Duodenal mucosa (tissue), 2 donors: ENCODE data around the gene ALOX15B.

Source experiments
- H3K27ac ChIP-seq: one replicate; pipeline ENCODE4 v1.7.0; 2013; ENCODE audit warnings: low read depth, low read length
- H3K27me3 ChIP-seq, 2 donors: one replicate each; pipeline ENCODE4 v1.7.0; 2013; ENCODE audit warnings: low read length in 2 of 2, control low read depth in 1 of 2; ENCODE audit not compliant: insufficient read depth in 2 of 2, control insufficient read depth in 1 of 2
- H3K36me3 ChIP-seq, 2 donors: one replicate each; pipeline ENCODE4 v1.7.0; 2013; ENCODE audit warnings: low read length in 2 of 2, control low read depth in 1 of 2; ENCODE audit not compliant: insufficient read depth in 2 of 2, control insufficient read depth in 1 of 2
- H3K4me1 ChIP-seq, 2 donors: one replicate each; pipeline ENCODE4 v1.7.0; 2013; ENCODE audit warnings: low read length in 2 of 2, control low read depth in 1 of 2; ENCODE audit not compliant: insufficient read depth in 2 of 2, control insufficient read depth in 1 of 2
- H3K4me3 ChIP-seq, 2 donors: one replicate each; pipeline ENCODE4 v1.7.0; 2013; ENCODE audit warnings: low read length in 2 of 2, low read depth in 1 of 2
- H3K9ac ChIP-seq, 2 donors: one replicate each; pipeline ENCODE4 v1.7.0; 2013; ENCODE audit warnings: low read length in 2 of 2, low read depth in 1 of 2
- H3K9me3 ChIP-seq, 2 donors: one replicate each; pipeline ENCODE4 v1.7.0; 2013; ENCODE audit warnings: low read length in 2 of 2, control low read depth in 1 of 2; ENCODE audit not compliant: control insufficient read depth in 1 of 2

The ALOX15B gene

DNA sequence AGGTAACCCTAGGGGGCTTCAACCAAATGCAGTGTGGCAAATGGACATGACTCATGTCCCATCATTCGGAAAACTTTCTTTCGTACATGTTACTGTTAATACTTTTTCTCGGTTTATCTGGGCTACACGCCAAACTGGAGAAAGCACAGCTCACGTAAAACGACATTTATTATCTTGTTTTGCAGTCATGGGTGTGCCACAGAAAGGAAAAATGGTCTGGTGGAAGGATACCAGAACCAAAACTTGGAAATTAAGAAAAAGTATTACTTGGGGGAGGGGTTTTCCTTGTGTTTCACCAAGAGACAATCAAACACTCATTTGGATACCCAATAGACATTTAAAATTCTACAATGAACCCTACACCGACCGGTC is 23.6 kb downstream of the ALOX15B start:
- Histone ChIP-seq H3K36me3 (no peaks in the 10 kb centered on the region), H3K27ac (no peak overlapping the region), H3K9ac (no peak overlapping the region), H3K4me3 (no peak overlapping the region), H3K9me3 (no peaks in the 10 kb centered on the region), H3K4me1 (peaks cover under 1 to 2% of the 10 kb centered on the region in 2 donors), H3K27me3 (peaks cover 31 to 34% of the 10 kb centered on the region in 2 donors)

DNA sequence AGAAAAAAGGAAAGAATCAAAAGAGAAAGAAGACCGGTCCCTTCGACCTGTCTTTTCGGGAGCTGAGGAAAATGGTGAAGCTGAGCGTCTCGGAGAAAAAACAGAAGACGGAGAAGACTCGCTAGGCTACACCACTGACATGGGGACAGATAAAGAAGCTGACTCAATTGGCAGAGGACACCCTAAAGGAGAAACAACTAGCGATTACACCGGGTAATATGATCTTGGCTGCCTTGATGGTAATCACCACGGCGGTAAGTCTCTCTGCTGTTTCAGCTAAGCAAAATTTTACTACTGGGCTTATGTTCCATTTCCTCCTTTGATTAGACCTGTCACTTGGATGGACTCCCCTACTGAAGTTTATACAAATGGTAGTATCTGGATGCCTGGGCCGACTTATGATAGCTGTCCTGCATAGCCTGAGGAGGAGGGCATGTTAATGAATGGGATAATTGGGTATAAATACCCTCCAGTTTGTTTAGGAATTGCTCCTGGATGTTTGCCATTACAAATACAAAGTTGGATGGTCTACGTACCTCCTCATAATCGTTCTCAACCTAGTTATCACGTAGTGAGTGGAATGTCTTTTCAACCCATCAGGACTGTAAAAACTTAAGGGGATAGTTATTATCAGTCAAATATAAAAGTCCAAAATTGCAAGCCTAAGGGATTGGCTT is 24.1 kb downstream of the ALOX15B start:
- Histone ChIP-seq H3K36me3 (no peaks in the 10 kb centered on the region), H3K4me3 (no peak overlapping the region), H3K27ac (no peak overlapping the region), H3K27me3 (peaks cover 29 to 34% of the 10 kb centered on the region in 2 donors), H3K4me1 (no peaks in the 10 kb centered on the region), H3K9ac (no peak overlapping the region), H3K9me3 (no peaks in the 10 kb centered on the region)

DNA sequence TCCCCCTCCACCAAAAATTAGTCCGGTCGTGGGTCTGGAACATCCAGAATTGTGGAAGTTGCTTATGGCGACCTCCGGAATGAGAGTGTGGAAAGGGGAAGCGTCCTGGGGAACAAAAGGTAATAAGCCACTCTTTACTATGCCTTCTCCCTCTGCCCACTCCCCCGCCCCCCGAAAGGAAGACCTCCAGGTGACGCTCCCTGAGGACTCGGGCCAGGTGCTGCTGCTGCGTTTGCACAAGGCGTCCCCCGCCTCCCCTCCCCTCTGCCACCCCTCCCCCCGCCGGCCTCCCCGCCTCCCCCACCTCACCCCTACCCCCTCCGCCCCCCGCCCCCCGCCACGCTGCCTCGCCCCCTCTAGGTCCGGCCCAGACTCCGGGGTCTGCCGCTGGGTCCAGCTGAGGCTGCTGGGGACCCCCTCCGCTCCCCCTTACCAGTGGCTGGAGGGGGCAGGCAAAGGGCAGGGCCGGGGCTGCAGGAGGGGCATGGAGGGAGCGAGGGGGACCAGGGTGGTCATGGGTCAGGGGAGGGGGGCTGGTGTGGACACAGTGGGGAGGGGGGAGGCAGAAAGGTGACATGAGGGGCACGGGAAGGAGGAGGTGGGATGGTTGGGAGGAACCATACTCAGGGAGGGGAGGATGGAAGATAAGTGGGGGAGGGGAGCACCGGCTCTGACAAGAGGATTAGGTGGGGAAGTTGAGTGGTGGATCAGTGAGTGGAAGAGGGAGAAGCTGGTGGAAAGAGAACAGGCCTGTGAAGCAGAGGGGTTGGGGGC is 25.1 kb downstream of the ALOX15B start:
- H3K9ac ChIP-seq = no peak overlapping the region
- no peak overlapping the region for H3K27ac ChIP-seq
- H3K9me3 ChIP-seq = no peaks in the 10 kb centered on the region
- H3K27me3 ChIP-seq = peaks cover 25 to 32% of the 10 kb centered on the region in 2 donors
- no peak overlapping the region for H3K4me3 ChIP-seq
- peaks cover 8% of the 10 kb centered on the region in 2 donors for H3K4me1 ChIP-seq
- H3K36me3 ChIP-seq = no peaks in the 10 kb centered on the region

DNA sequence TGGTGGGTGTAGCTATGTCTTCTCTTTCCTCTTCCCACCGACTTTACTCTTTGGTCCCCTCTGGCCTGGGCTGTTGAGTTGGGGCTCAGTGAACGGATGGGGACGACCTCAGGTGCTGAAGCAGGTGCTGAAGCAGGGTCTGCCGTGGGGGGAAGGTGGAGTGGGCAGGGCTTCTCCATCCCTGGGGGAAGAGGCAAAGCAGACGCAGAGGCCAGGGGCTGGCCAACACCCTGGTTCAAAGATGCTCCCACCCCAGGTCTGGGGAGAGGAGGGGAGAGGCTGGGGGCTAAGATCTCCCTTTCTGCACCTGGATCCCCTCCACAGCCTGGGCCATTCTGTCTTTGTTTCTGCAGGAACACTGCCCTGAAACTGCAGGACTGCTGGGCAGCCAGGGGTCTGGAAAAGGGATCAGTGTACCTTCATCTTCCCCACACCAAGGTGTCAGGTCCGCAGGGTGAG is 25.7 kb downstream of the ALOX15B start:
- Histone ChIP-seq H3K4me1 (peaks cover 14 to 15% of the 10 kb centered on the region in 2 donors), H3K27ac (no peak overlapping the region), H3K9me3 (no peaks in the 10 kb centered on the region), H3K36me3 (no peaks in the 10 kb centered on the region), H3K4me3 (no peak overlapping the region), H3K27me3 (peaks cover 20 to 25% of the 10 kb centered on the region in 2 donors), H3K9ac (no peak overlapping the region)

DNA sequence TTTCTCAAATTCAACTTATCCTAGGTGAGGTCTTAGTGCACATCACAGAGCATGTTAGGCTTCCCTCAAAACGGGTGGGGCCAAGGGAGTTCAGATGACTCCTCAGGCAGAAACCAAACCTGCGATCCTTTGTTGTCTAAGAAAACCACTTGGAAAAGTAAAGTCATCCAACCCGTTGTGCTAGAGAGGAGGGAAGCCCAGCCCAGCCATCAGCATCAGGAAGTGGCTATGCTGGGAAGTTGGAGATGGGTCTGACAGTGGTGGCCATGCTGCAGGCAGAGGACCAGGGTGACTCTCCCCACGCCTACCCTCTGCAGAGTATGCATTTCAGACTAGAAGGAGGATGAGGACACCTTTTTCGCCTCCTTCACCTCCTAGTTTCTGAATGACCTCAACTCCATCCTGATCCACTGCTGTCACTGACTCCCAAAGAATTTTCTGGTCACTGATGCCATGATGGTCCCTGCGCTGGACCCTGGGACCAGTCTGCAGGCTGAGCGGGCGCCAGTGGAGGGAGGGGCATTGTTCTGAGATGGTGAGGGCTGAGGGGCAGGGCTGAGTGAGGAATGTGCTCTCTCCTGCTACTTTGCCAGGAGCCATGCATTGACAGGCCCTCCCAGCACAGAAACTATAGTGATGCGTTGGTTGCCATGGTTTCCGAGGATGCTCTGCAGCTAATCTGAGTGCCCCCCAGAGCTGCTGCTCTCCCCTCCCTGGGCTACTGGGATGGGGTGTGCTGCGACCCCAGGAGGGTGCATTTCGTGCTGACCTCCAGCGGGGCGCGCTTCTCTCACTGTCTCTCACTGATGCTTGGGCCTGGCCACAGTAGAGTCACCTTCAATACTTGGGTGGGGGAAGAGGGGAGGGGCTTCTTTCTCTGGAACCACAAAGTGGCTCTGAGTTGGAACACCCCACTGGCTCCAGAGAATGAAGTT is 28.2 kb downstream of the ALOX15B start:
- Histone ChIP-seq H3K27me3 (peaks cover 23 to 28% of the 10 kb centered on the region in 2 donors), H3K36me3 (no peaks in the 10 kb centered on the region), H3K9me3 (no peaks in the 10 kb centered on the region), H3K9ac (no peak overlapping the region), H3K4me3 (no peak overlapping the region), H3K27ac (no peak overlapping the region), H3K4me1 (peaks cover 16 to 17% of the 10 kb centered on the region in 2 donors)

DNA sequence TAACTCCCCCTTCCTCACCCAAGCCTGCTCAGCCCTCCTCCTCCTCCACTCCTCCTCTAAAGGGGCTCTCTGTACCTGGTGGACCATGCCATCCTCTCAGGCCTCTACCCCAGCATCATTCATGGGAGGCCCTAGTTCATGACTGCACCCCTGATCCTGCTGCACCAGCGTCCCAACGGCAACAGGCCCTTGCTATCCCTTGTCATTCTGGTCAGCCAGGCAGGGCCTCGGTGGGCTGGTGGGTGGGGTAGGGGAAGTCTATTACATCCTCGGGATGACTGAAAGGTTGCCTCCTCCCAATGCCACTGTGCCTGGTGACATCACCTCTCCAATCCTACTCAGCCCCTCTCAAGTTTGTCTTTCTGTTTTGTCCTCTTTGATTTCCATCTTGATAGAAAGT is 28.9 kb downstream of the ALOX15B start:
- H3K4me3 ChIP-seq = no peak overlapping the region

DNA sequence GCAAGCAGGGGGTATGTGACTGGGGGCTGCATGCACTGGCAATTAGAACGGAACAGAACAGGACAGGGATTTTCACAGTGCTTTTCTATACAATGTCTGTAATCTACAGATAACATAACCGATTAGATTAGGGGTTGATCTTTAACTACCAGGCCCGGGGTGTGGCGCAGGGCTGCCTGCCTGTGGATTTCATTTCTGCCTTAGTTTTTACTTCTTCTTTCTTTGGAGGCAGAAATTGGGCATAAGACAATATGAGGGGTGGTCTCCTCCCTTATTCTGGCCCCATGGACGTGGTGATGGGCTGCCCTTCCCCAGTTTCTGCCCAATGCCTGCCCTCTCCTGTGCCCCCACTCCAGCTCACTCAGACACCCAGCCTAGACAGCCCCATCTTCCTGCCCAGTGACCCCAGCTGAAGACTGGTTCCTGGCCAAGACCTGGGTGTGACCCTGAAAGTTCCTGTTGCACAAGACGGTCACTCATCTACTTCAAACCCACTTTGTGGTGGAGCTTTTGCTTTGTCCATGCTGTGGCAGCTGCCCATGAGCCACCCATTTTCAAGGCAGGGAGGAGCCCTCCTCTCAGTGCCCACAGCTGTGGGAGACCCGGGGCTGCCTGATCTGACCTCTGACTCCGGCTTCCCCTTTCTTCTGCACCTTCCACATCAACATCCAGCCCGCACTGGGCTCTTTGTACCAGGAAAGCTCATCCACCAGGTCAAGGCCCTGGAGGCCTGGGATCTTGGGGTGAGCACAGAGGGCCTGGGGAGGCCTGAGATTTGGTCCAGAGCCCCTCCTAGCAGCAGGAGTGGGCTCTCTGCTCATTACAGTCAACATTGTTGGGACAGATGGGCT is 30.1 kb downstream of the ALOX15B start:
- Histone ChIP-seq H3K9ac (no peak overlapping the region), H3K36me3 (no peaks in the 10 kb centered on the region), H3K27ac (no peak overlapping the region), H3K4me3 (peak overlapping the region in 1 of 2 donors; percentile 32), H3K9me3 (no peaks in the 10 kb centered on the region), H3K4me1 (peaks cover 24 to 32% of the 10 kb centered on the region in 2 donors), H3K27me3 (peaks cover 30 to 40% of the 10 kb centered on the region in 2 donors)

More for the DNA sequence above, 28.9 kb downstream of the ALOX15B start:
- Histone ChIP-seq H3K36me3 (no peaks in the 10 kb centered on the region), H3K27ac (no peak overlapping the region), H3K9me3 (no peaks in the 10 kb centered on the region), H3K27me3 (peaks cover 23 to 31% of the 10 kb centered on the region in 2 donors), H3K4me1 (peaks cover 16 to 22% of the 10 kb centered on the region in 2 donors), H3K9ac (no peak overlapping the region)

DNA sequence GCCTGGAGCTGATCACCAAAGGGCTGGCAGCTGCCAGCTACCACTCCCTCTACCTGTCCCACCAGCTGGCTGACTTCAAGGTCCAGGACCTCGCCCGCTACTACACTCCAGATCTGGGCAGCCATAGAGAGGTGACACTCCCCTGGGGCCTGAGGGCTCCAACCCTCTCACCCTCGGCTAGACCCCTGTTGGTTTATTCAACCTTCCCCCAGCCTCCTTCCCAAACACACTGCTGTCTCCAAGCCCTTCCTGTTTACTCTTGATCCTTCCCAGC is 30.7 kb downstream of the ALOX15B start:
- H3K27me3 ChIP-seq = peaks cover 36 to 45% of the 10 kb centered on the region in 2 donors
- H3K36me3 ChIP-seq = no peaks in the 10 kb centered on the region
- no peaks in the 10 kb centered on the region for H3K9me3 ChIP-seq
- peaks cover 24 to 32% of the 10 kb centered on the region in 2 donors for H3K4me1 ChIP-seq
- H3K27ac ChIP-seq = no peak overlapping the region
- no peak overlapping the region for H3K9ac ChIP-seq
- H3K4me3 ChIP-seq = peak overlapping the region in 1 of 2 donors; percentile 32

DNA sequence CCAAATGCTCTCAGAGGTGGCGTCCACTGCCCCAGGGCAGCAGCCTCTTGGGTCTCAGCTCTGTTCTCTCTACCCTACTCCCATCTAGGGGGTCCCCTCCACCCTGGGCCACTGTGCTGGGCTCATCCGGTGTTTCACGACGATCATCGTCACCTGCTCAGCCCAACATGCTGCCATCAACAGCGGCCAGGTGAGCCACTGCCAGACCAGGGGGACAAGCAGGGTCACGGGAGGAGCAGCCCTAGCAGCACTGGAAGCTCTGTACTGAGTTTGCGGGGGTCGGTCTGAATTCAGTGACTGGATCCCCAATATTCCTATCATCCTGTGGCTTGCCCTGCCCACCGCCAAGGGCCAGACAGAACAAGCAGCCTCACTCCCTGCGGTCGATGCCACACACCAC is 32.6 kb downstream of the ALOX15B start:
- no peaks in the 10 kb centered on the region for H3K36me3 ChIP-seq
- H3K9ac ChIP-seq = no peak overlapping the region
- no peak overlapping the region for H3K4me3 ChIP-seq
- peaks cover 24 to 32% of the 10 kb centered on the region in 2 donors for H3K4me1 ChIP-seq
- H3K27me3 ChIP-seq = peaks cover 52 to 57% of the 10 kb centered on the region in 2 donors
- no peak overlapping the region for H3K27ac ChIP-seq
- H3K9me3 ChIP-seq = no peaks in the 10 kb centered on the region
